ENCODE data around the gene KLLN. TPM values are rescaled to one million over a fixed set of nuclear protein-coding genes. Genes with fewer than 3 reads are reported as not detected.
"Not testable (repeated sequence)": the region's sequence is repeated elsewhere in the genome, so short reads cannot be mapped to it uniquely, and the experiment has no call there.

KLLN gene
- total RNA-seq, 3 donors from 2014 or later, result 0.32 to 0.43 (median 0.35) TPM

- ATAC-seq, result no peak
- Mint-ChIP-seq H3K9me3 (no peaks in the 10 kb centered on the region), H3K4me3 (no peak overlapping the region), H3K27me3 (ENCODE audit: low read depth) (no peaks in the 10 kb centered on the region), H3K4me1 (ENCODE audit: low read depth) (peaks cover 63% of the 10 kb centered on the region), H3K36me3 (ENCODE audit: insufficient read depth) (peaks cover under 1% of the 10 kb centered on the region)
- no peak for DNase-seq
Measured at GRCh38 chr10:87873656-87874055, 10.3 kb upstream of the KLLN start.

- Mint-ChIP-seq H3K9me3 (no peaks in the 10 kb centered on the region), H3K36me3 (ENCODE audit: insufficient read depth) (peaks cover 2% of the 10 kb centered on the region), H3K27me3 (ENCODE audit: low read depth) (no peaks in the 10 kb centered on the region), H3K4me3 (no peak overlapping the region), H3K4me1 (ENCODE audit: low read depth) (peaks cover 63% of the 10 kb centered on the region)
- DNase-seq (no peak), ATAC-seq (no peak)
Measured at GRCh38 chr10:87872828-87873227, 9.5 kb upstream of the KLLN start.

GRCh38 chr10:87869773-87870551, 6.6 kb upstream of the KLLN start:
- Mint-ChIP-seq H3K36me3 (ENCODE audit: insufficient read depth) (peaks cover 3% of the 10 kb centered on the region), H3K9me3 (no peaks in the 10 kb centered on the region), H3K27me3 (ENCODE audit: low read depth) (no peaks in the 10 kb centered on the region), H3K4me3 (no peak overlapping the region), H3K4me1 (ENCODE audit: low read depth) (peaks cover 73% of the 10 kb centered on the region)
- no peak for ATAC-seq
- DNase-seq, result no peak

- not testable (repeated sequence) for H3K36me3 Mint-ChIP-seq (ENCODE audit: insufficient read depth); DNase-seq; ATAC-seq; H3K9me3 Mint-ChIP-seq; H3K27me3 Mint-ChIP-seq (ENCODE audit: low read depth)
- Mint-ChIP-seq H3K4me3 (peak overlapping the region; percentile 43), H3K4me1 (ENCODE audit: low read depth) (peaks cover 67% of the 10 kb centered on the region)
Measured at GRCh38 chr10:87869139-87869538, 5.8 kb upstream of the KLLN start.

GRCh38 chr10:87868277-87868676, 4.9 kb upstream of the KLLN start:
- H3K4me3 Mint-ChIP-seq, result peak overlapping the region; percentile 67
- no peaks in the 10 kb centered on the region for H3K27me3 Mint-ChIP-seq (ENCODE audit: low read depth)
- H3K4me1 Mint-ChIP-seq (ENCODE audit: low read depth), result peaks cover 60% of the 10 kb centered on the region
- ATAC-seq (no peak), DNase-seq (no peak)
- H3K36me3 Mint-ChIP-seq (ENCODE audit: insufficient read depth), result peaks cover 3% of the 10 kb centered on the region
- H3K9me3 Mint-ChIP-seq, result no peaks in the 10 kb centered on the region

GRCh38 chr10:87867453-87867852, 4.1 kb upstream of the KLLN start:
- Mint-ChIP-seq H3K9me3 (no peaks in the 10 kb centered on the region), H3K4me3 (peak overlapping the region; percentile 97), H3K27me3 (ENCODE audit: low read depth) (no peaks in the 10 kb centered on the region), H3K36me3 (ENCODE audit: insufficient read depth) (peaks cover 3% of the 10 kb centered on the region), H3K4me1 (ENCODE audit: low read depth) (peaks cover 51% of the 10 kb centered on the region)
- no peak for DNase-seq
- ATAC-seq, result no peak

- no peaks in the 10 kb centered on the region for H3K9me3 Mint-ChIP-seq
- ATAC-seq, result no peak
- no peaks in the 10 kb centered on the region for H3K27me3 Mint-ChIP-seq (ENCODE audit: low read depth)
- peaks cover 50% of the 10 kb centered on the region for H3K4me1 Mint-ChIP-seq (ENCODE audit: low read depth)
- H3K4me3 Mint-ChIP-seq, result peak overlapping the region; percentile 97
- no peak for DNase-seq
- H3K36me3 Mint-ChIP-seq (ENCODE audit: insufficient read depth), result peaks cover 3% of the 10 kb centered on the region
Measured at GRCh38 chr10:87866412-87866974, 3.2 kb upstream of the KLLN start.

- Mint-ChIP-seq H3K27me3 (ENCODE audit: low read depth) (no peaks in the 10 kb centered on the region), H3K4me3 (peak overlapping the region; percentile 97), H3K36me3 (ENCODE audit: insufficient read depth) (peaks cover 3% of the 10 kb centered on the region), H3K4me1 (ENCODE audit: low read depth) (peaks cover 51% of the 10 kb centered on the region), H3K9me3 (no peaks in the 10 kb centered on the region)
- DNase-seq (no peak), ATAC-seq (no peak)
Measured at GRCh38 chr10:87865241-87865881, 2.0 kb upstream of the KLLN start.

GRCh38 chr10:87864496-87865059, 1.2 kb upstream of the KLLN start:
- Mint-ChIP-seq H3K4me3 (peak overlapping the region; percentile 97), H3K4me1 (ENCODE audit: low read depth) (peaks cover 50% of the 10 kb centered on the region), H3K9me3 (no peaks in the 10 kb centered on the region), H3K36me3 (ENCODE audit: insufficient read depth) (peaks cover 3% of the 10 kb centered on the region), H3K27me3 (ENCODE audit: low read depth) (no peaks in the 10 kb centered on the region)
- no peak for DNase-seq
- ATAC-seq, result no peak

- ATAC-seq (peak; percentile 2 to 5), DNase-seq (peak; percentile 13)
- not testable (repeated sequence) for H3K36me3 Mint-ChIP-seq (ENCODE audit: insufficient read depth); H3K9me3 Mint-ChIP-seq; H3K27me3 Mint-ChIP-seq (ENCODE audit: low read depth)
- Mint-ChIP-seq H3K4me1 (ENCODE audit: low read depth) (peaks cover 46% of the 10 kb centered on the region), H3K4me3 (peak overlapping the region; percentile 97)
Measured at GRCh38 chr10:87863951-87864495, 690 bp upstream of the KLLN start.

GRCh38 chr10:87862679-87863052, 667 bp downstream of the KLLN start:
- Mint-ChIP-seq H3K36me3 (ENCODE audit: insufficient read depth) (peaks cover 1% of the 10 kb centered on the region), H3K4me1 (ENCODE audit: low read depth) (peaks cover 38% of the 10 kb centered on the region), H3K27me3 (ENCODE audit: low read depth) (no peaks in the 10 kb centered on the region), H3K4me3 (peak overlapping the region; percentile 97), H3K9me3 (no peaks in the 10 kb centered on the region)
- ATAC-seq, result peak; percentile 34 to 46
- DNase-seq, result no peak

GRCh38 chr10:87861953-87862678, 1.2 kb downstream of the KLLN start:
- peaks cover 34% of the 10 kb centered on the region for H3K4me1 Mint-ChIP-seq (ENCODE audit: low read depth)

GRCh38 chr10:87861566-87861952, 1.8 kb downstream of the KLLN start:
- DNase-seq, result no peak
- Mint-ChIP-seq H3K36me3 (ENCODE audit: insufficient read depth) (no peaks in the 10 kb centered on the region), H3K4me1 (ENCODE audit: low read depth) (peaks cover 30% of the 10 kb centered on the region), H3K9me3 (no peaks in the 10 kb centered on the region), H3K4me3 (peak overlapping the region; percentile 97), H3K27me3 (ENCODE audit: low read depth) (no peaks in the 10 kb centered on the region)
- ATAC-seq, result no peak

More at GRCh38 chr10:87861953-87862678, 1.2 kb downstream of the KLLN start:
- no peaks in the 10 kb centered on the region for H3K27me3 Mint-ChIP-seq (ENCODE audit: low read depth)
- ATAC-seq, result peak; percentile 49 to 54
- H3K4me3 Mint-ChIP-seq, result peak overlapping the region; percentile 97
- peaks cover 1% of the 10 kb centered on the region for H3K36me3 Mint-ChIP-seq (ENCODE audit: insufficient read depth)
- DNase-seq, result peak; percentile 93
- H3K9me3 Mint-ChIP-seq, result no peaks in the 10 kb centered on the region
